Suppressor macrophage treated with lipopolysaccharide for 4 hours (primary cell): ENCODE results near the gene CD5L.

Experiments used
- DNase-seq: peaks from one replicate; pipeline ENCODE4 v3.0.0-alpha.2; 2020

The CD5L gene

DNA sequence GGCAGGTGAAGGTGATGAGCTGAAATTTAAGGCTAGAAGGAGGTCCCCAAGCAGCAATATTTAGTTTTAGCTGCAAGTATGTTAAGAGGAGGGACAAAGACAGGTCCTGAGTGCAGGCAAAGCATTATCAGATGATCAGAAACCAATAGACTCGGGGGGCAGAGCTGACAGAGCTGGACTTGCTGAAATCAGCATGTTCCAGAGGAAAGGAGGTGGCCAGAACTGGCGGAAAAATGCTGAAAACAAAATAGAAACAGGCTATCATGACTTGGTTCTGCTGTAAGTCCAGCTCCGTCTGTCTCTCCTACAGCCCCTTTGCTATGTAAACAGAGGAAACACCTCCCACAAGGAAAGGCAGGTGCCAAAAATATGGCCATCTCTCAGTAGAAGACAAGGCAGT is at the start of gene CD5L:
Gene CD5L (minus strand): TSS at position 101 of the 400 bp plus-strand sequence. CDS start 107 bp downstream, outside the sequence.
- no peak for DNase-seq

DNA sequence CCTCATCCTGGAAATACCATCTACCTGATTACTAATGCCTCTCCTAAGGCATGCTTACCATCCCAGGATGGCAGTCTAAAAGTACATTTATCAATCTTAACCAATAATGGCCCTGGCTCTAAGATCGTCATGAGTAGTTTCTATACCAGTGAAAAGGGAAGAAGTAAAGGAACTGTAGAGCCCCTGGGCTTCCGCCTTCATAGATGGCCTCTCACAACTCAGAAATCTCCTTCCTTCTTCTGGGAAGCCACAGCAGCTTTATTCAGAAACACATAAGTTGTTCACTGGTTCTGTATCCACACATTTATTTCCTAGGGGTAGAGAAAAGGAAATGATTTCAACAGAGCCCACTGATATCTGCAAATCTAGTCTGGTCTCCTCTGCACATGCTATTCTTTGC is 41.0 kb upstream of the CD5L start:
- DNase-seq = peak; percentile 20

DNA sequence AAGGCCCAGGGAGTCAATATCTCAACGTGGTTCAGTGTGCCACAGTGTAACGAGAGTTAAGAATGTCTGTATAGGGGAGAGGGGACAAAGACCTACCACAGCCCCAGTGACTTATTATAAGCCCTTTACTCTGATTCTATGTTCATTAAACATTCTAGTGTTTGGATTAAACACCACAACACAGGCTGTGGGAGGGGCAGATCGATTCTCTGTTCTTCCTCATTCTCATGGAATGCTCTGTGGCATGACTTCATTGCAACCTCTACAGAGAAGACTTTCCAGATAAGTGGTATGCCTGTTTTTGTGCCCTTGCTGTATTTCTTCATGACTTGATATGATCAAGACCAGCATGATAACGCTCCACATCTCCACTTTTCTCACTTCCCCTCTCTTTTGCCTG is 39.0 kb upstream of the CD5L start:
- peak; percentile 8 for DNase-seq

DNA sequence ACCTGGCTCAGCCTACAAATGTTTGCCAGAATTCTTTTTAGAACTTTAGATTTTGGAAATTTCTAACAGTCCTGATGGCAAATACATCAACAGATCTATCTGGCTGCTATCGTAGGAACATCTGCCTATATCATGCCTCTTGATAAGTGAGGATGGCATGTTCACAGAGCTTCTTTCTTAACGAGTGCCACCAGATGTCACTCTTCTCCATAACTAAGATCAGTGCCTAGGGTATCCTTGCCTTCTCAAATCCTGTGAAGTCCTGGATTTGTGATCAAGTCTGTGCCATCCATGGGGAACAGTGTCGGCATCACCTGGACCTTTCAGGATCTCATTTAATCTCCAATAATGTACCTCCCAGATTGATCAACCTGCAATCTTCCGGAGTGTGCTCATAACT is 36.5 kb upstream of the CD5L start:
- DNase-seq = peak; percentile 58

- DNase-seq = no peak
Measured at GRCh38 chr1:157870490-157870889, 28.9 kb upstream of the CD5L start.

DNA sequence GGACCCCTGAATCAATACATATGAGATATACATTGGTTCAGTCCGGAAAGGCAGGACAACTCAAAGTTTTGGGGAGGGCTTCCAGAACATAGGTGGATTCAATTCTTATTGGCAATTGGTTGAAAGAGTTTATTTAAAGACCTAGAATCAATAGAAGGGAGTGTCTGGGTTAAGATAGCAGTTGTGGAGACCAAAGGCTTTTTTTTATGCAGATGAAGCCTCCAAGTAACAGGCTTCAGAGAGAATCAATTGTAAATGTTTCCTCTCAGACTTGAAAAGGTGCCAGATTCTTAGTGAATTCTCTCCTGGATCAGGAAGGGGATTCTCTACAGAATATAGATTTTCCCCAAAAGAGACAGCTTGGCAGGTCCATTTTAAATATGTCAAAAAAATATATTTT is 27.0 kb upstream of the CD5L start:
- no peak for DNase-seq

- no peak for DNase-seq
Measured at GRCh38 chr1:157862114-157863070, 20.8 kb upstream of the CD5L start.

DNA sequence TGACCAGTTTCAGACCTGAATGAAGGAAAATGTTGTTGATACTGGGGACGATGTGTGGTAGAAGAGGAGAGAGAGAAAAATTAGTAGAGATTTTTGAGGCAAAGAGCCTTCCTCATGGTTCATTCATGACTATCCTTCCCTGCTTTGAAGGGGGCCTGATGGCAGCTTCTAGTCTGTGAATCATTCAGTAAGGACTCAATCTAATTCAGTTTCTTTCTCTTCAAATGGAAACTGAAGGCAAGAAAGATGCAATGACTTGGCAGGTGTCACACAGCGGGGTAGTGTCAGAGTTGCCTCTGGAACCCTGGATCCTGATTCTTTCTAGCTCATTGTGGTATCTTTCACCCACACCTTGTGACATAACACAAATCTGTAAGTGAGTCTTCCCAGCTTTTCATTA is 14.9 kb upstream of the CD5L start:
- DNase-seq = no peak

DNA sequence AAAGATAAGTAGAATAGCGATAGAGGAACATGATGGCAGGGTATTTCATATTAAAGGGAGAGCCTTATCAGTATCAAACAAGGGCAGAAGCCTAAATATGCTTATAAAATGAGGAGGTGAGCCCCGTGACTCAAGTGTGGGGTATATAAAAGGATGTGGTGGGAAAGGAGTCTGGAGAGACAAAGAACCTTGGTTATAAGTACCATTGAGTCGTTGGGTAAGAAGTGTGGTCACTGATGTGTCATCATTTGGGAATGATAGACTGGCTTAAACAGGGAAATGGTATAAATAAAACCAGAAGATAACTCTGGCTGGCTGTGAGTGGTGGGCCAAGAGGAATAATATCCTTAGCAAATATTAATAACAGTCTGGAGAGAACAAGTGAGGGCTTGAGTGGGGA is 10.9 kb upstream of the CD5L start:
- no peak for DNase-seq

- DNase-seq = peak; percentile 64
Measured at GRCh38 chr1:157849229-157849875, 7.7 kb upstream of the CD5L start.

DNA sequence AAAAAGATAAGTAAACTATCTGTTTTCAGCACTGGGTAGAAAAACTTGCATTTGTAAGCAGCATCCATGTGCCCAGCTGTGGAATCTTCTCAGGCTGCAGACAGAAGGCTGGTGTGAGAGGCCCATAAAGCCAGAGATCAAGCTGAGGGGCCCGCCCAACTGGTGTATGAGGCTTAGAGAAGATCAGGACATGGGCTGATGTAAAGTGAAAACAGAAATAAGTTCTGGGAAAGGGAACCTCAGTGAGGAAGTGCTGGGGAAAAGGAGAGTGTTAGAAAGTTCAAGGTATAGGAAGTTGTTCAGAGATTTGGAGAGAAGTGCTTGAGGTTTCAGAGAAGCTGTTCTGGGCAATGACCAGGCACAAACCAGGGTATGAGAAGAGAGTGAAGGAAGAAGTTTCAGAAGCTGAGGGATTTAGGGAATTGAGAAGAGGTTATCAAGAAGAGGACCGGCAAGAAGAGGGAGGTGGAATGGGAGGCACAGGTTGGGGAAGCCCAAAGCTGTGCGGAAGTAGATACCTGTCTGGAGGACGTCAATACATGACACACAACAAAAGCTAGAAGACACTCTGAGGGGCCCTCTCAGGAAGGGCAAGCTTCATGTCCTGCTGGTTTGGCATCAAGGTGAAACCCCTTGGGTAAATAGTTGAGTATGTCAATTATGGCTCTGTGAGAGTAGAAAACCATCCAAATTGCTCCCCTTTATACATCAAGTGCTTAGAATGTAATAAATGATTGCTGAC is 2.7 kb upstream of the CD5L start:
- peak; percentile 55 for DNase-seq

GRCh38 chr1:157842939-157843338 is 1.3 kb upstream of the CD5L start:
- DNase-seq = no peak

DNA sequence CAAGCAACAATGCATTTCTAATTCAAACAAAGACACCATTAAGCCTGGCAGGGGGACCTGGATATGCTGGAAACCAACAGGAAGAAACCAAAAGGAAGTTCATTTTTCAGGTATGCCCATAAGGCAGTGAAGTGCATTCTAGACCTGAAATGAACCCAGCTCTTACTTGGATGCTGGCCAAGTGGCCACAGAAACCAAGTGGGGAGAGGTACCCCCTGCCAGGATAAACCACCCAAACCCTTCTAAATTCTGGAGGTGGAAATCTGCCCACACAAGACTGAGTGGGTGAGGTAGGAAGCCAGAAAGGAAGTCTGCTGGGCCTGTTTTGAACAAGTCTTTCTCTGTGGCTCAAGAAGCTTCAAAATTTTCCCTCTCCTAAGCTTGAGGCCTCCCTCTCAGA is 2.6 kb downstream of the CD5L start:
- DNase-seq = no peak

DNA sequence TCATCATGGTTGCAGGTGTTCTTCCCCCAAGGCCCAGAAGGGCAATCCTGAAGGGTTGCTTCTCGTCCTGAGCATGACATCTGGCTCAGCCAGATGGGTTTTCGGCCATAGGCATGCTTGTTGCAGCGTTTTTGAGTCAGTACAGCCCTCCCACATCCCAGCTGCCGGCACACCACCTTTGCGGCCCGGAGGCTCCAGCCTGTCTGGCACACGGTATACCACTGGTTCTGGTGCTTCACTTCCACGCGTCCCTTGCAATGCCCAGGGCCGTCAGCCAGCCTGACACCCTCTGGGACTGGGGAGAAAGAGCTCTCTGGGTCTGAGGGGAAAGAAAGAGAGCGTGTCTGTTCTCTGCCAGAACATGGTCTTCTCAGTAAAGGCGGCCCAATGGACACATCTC is 7.2 kb downstream of the CD5L start:
- no peak for DNase-seq

- DNase-seq = no peak
Measured at GRCh38 chr1:157833145-157833544, 8.5 kb downstream of the CD5L start.

- peak; percentile 15 for DNase-seq
Measured at GRCh38 chr1:157831968-157832626, 9.5 kb downstream of the CD5L start.

- DNase-seq = no peak
Measured at GRCh38 chr1:157830887-157831286, 10.7 kb downstream of the CD5L start.

DNA sequence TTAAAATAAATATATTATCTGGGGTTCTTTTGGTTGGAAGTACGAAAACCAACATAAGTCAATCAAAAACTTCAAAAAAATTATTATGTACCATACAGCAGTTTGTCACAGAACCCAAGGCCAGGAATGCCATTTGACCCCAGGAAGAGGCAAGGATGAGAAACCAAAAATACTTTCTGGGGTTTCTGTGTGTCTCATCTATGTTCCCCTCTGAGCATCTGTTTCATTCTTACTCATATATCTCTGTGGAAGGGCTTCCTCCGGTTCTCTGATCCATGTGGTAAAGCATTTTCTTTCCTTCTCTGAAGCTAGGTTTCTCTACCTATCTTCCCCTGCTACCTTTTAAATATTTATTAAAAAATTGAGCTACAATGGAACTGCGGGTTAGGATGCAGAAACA is 11.9 kb downstream of the CD5L start:
- peak; percentile 32 for DNase-seq

- no peak for DNase-seq
Measured at GRCh38 chr1:157829210-157829609, 12.4 kb downstream of the CD5L start.

DNA sequence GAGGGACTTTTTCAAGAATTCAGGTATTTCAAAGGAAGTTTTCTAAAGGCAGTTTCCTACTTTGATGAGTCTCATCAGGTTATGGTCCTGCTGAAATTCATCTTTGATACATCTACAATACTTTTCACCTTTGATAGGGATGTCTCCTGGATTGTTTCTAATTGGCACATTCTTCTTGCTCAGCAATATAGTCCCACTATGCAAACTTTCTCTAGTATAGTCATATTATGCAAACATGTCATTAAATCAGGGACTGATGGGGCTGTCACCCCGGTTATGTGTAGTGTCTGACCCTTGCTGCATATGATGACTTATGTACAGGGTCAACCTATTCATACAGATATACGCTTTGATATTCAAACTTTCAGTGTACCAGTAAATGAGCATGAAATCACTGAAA is 21.3 kb downstream of the CD5L start:
- no peak for DNase-seq

DNA sequence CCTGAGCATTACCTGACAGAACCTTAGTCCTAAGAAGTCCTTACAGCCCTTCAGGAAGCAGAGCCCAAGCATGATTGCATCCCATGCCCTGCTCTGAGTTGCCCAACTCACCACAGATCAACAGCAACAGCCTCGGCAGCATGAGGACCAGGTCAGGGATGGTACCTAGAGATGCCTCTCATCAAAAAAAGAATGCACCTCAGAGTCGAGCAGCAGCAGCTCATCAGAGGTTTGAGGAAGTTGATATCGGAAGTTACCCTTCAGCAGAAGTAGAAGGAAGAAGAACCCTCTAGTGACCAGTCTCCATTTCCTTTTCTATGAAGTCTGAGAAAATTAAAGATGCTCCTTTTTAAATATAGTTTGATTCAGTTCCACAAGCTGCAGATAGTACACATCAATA is 21.7 kb downstream of the CD5L start, which contains the start of gene FCRL1:
Gene FCRL1 (minus strand): TSS at position 225 of the 400 bp plus-strand sequence. CDS start 83 bp downstream, at position 142.
- DNase-seq = peak; percentile 19

GRCh38 chr1:157819215-157819614 is 22.4 kb downstream of the CD5L start:
- no peak for DNase-seq

DNA sequence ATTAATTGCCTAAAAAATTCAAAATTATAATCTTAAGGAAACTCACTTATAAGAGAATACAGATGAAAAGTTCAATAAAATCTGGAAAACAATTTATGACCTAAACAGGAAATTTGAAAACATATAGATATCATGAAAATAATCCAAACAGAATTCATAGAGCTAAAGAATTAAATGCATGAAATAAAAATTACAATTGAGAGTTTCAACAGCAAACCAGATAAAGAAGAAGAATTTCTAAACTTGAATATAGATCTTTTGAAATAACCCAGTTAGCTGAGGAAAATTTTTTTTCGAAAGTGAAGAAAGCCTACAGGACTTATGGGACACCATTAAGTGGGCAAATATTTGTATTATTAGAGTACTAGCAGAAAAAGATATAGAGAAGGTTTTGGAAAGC is 28.3 kb downstream of the CD5L start:
- no peak for DNase-seq
